ENCODE results near the gene PPP1R3F.

DNA sequence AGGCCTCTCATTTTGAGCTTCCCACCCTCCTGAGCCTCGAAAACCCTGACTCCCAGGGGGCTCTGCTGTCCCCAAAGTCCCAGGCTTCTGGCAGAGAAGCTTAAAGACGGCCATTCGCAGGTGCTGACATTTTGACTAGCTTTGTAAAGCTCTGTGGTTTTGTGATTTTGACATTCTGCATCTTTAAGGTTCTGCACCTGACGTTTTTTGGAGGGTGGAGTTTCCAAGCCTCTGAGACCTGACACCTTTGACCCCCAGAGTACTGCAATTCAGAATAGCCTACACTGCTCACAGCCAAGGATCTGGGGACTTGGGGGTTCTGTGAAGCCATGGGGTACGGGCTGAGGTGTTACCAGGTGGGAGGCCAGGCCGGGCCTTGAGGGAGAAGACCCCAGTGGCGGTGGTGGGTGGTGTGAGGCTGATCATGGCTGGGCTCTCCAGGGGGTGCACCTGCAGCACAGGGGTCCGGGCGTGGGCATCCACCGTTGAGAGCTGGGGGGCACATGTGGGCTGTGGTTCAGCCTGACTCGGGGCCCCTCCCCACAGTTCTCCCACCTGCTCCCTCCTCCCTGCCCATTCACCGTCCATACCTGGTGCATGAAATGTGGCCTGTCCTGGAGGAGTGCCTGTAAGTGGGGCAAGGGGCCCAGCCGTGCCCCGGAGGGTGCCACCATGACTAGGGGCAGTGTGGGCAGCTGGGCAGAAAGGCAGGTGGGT lies 12.4 kb upstream of the PPP1R3F start:
- TF ChIP-seq, protein P1, sequence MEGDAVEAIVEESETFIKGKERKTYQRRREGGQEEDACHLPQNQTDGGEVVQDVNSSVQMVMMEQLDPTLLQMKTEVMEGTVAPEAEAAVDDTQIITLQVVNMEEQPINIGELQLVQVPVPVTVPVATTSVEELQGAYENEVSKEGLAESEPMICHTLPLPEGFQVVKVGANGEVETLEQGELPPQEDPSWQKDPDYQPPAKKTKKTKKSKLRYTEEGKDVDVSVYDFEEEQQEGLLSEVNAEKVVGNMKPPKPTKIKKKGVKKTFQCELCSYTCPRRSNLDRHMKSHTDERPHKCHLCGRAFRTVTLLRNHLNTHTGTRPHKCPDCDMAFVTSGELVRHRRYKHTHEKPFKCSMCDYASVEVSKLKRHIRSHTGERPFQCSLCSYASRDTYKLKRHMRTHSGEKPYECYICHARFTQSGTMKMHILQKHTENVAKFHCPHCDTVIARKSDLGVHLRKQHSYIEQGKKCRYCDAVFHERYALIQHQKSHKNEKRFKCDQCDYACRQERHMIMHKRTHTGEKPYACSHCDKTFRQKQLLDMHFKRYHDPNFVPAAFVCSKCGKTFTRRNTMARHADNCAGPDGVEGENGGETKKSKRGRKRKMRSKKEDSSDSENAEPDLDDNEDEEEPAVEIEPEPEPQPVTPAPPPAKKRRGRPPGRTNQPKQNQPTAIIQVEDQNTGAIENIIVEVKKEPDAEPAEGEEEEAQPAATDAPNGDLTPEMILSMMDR (IDR thresholded peaks at IDR 0.05; ENCODE audit: insufficient read depth, low read depth, low read length): no peak
- no peak for TF ChIP-seq EZH2 (IDR thresholded peaks at IDR 0.05; ENCODE audit: insufficient read depth, low read length)
